Erythroblast (primary cell): Measurements from ENCODE around the gene CACNG6.

Experiments used
- GATA1 ChIP-seq: IDR thresholded peaks from 2 replicates; pipeline ENCODE4 v1.6.1; 2011; ENCODE audit warnings: low read depth, mild to moderate bottlenecking, control low read depth, low read length, moderate library complexity
- POLR2A ChIP-seq: IDR thresholded peaks from 2 replicates; pipeline ENCODE4 v1.6.1; 2011; ENCODE audit warnings: mild to moderate bottlenecking, low read length

DNA sequence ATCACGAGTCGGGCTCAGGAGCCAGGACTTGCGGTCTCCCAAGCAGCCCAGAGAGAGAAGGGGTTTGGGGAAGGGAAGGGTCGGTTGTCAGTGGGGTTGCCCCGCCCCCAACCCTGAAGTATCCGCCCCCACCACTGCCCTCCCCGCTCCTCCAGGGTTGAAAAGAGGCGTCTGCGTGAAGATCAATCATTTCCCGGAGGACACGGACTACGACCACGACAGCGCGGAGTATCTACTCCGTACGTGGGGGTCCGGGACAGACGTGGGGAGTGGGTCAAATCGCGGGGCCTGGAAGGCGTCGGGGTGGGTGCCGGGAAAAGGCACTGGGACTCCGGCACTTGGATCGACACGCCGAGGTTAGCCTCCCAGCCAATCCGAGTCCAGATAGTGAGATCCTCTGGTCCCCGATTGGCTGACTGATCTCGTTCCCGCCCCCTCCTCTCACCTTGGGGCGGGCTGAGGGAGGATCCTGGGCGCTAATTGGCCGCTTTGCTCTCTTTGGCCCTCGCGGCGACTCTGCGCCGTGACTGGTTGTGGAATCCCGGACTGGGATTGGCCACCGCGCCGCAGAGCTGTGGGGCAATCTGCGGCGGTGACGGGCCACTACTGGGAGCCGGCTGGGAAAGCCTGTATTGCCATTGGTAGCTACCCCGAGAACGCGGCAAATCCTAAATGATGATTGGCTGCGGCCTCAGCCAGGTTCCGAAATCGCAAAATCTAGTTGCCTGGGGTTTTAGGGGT is 13.3 kb upstream of the CACNG6 start:
- TF ChIP-seq POLR2A, result no peak
- TF ChIP-seq GATA1, result no peak
